OCI-LY3 (cell line): Measurements from ENCODE around the gene EMC10.

Experiments used
- H2AFZ ChIP-seq: fragments of 200-600, 300-600 bp; shearing (Covaris generic); 2 replicates; pipeline ENCODE4 v1.6.0; 2014; ENCODE audit warnings: antibody characterized with exemption, low read depth, low read length
- H3K27ac ChIP-seq: fragments of 200-600, 300-600 bp; sonication (generic); 2 replicates; pipeline ENCODE4 v1.5.1; 2014; ENCODE audit warnings: mild to moderate bottlenecking, low read length, moderate library complexity, mixed read lengths
- H3K27me3 ChIP-seq: fragments of 200-600, 300-600 bp; sonication (generic); 2 replicates; pipeline ENCODE4 v1.6.1; 2014; ENCODE audit warnings: low read depth, low read length, mixed read lengths
- H3K36me3 ChIP-seq: fragments of 200-600, 300-600 bp; sonication (generic); replicated peaks from 2 replicates; pipeline ENCODE3; 2014; ENCODE audit warnings: low read depth, low read length, mixed read lengths
- H3K4me1 ChIP-seq: fragments of 300-600, 200-600 bp; sonication (generic); 2 replicates; pipeline ENCODE4 v1.6.1; 2014; ENCODE audit warnings: low read length, mixed read lengths
- H3K4me2 ChIP-seq: fragments of 200-600, 300-600 bp; sonication (generic); 2 replicates; pipeline ENCODE4 v1.6.1; 2014; ENCODE audit warnings: low read length, mixed read lengths
- H3K4me3 ChIP-seq: fragments of 300-600, 200-600 bp; sonication (generic); 2 replicates; pipeline ENCODE4 v1.5.1; 2014; ENCODE audit warnings: antibody characterized with exemption, mild to moderate bottlenecking, low read length, moderate library complexity
- H3K79me2 ChIP-seq: fragments of 300-600, 200-600 bp; shearing (Covaris generic); 2 replicates; pipeline ENCODE4 v1.6.1; 2014; ENCODE audit warnings: mild to moderate bottlenecking, low read length, mixed read lengths
- H3K9ac ChIP-seq: fragments of 300-600, 200-600 bp; shearing (Covaris generic); 2 replicates; pipeline ENCODE4 v1.6.0; 2014; ENCODE audit warnings: mild to moderate bottlenecking, low read length, moderate library complexity
- H3K9me3 ChIP-seq: fragments of 200-600, 300-600 bp; shearing (Covaris generic); 2 replicates; pipeline ENCODE4 v1.6.1; 2014; ENCODE audit warnings: low read length, mixed read lengths; ENCODE audit not compliant: insufficient read depth
- H4K20me1 ChIP-seq: fragments of 200-600, 300-600 bp; sonication (generic); 2 replicates; pipeline ENCODE4 v1.6.1; 2016; ENCODE audit warnings: low read length, mixed read lengths; ENCODE audit not compliant: insufficient read depth
- EZH2phosphoT487 ChIP-seq: fragments of 200-600 bp; shearing (Covaris generic); IDR thresholded peaks from 2 replicates; pipeline ENCODE4 v1.6.1; 2018; ENCODE audit warnings: antibody characterized with exemption, mixed run types, low read depth
- TF ChIP-seq, protein P1 (sequence below): fragments of 200-600, 300-600 bp; sonication (generic); IDR thresholded peaks from 2 replicates; pipeline ENCODE4 v1.5.1; 2014; ENCODE audit warnings: antibody characterized with exemption, low read length, low read depth

The EMC10 gene

GRCh38 chr19:50512112-50512998 lies 36.0 kb downstream of the EMC10 start:
- Histone ChIP-seq H3K79me2 (no peaks in the 10 kb centered on the region; the same call in 1 of the 2 replicates), H4K20me1 (no peaks in the 10 kb centered on the region), H3K27ac (no peak overlapping the region), H2AFZ (no peak overlapping the region), H3K27me3 (no peaks in the 10 kb centered on the region), H3K9ac (peak overlapping the region; percentile 89; the same call in 1 of the 2 replicates), H3K4me1 (peaks cover 10% of the 10 kb centered on the region), H3K4me2 (peak overlapping the region; percentile 79), H3K9me3 (no peaks in the 10 kb centered on the region), H3K4me3 (peak overlapping the region; percentile 93), H3K36me3 (no peaks in the 10 kb centered on the region)
- TF ChIP-seq EZH2phosphoT487: no peak
- TF ChIP-seq, protein P1, sequence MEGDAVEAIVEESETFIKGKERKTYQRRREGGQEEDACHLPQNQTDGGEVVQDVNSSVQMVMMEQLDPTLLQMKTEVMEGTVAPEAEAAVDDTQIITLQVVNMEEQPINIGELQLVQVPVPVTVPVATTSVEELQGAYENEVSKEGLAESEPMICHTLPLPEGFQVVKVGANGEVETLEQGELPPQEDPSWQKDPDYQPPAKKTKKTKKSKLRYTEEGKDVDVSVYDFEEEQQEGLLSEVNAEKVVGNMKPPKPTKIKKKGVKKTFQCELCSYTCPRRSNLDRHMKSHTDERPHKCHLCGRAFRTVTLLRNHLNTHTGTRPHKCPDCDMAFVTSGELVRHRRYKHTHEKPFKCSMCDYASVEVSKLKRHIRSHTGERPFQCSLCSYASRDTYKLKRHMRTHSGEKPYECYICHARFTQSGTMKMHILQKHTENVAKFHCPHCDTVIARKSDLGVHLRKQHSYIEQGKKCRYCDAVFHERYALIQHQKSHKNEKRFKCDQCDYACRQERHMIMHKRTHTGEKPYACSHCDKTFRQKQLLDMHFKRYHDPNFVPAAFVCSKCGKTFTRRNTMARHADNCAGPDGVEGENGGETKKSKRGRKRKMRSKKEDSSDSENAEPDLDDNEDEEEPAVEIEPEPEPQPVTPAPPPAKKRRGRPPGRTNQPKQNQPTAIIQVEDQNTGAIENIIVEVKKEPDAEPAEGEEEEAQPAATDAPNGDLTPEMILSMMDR: no peak

DNA sequence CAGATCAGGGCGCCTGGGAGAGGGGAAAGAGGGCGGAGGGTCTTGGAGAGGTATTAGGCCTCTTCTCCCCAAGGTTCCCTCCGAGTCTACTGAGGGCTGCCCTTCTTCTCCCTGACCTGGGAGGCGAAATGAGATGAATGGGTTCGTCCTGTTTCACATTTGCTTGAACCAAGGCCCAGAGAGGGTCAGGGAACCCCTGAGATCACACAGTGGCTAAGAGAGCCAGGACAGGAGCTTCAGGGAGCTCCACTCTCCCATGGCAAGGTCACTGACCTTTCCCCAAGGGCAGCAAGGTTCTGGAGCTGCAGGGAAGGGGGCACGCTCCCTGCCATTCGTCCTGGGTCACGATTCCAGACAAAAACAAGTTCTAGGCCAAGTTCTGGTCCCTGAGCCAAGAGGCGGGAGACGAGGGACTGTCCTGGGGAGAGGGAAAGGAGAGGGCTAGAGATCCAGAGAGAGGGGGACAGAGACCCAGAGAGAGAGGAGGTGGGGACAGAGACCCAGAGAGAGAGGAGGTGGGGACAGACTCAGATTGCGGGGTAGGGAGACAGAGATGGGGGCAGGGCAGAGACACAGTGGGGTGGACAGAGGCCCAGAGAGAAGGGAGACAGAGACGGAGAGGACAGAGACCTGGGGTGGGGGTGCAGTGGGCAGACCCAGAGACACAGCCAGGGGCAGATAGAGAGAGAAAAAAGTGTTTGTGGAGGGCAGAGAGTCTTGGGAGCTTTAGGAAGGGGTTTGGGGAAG lies 36.9 kb downstream of the EMC10 start:
- no peak overlapping the region for H2AFZ ChIP-seq
- no peak overlapping the region for H3K4me3 ChIP-seq
- H3K9me3 ChIP-seq: no peaks in the 10 kb centered on the region
- TF ChIP-seq, protein P1: no peak
- no peak for TF ChIP-seq EZH2phosphoT487
- H3K4me1 ChIP-seq: peaks cover 10% of the 10 kb centered on the region
- no peaks in the 10 kb centered on the region for H3K27me3 ChIP-seq
- H3K79me2 ChIP-seq: no peaks in the 10 kb centered on the region; the same call in 1 of the 2 replicates
- H3K9ac ChIP-seq: no peak overlapping the region
- no peak overlapping the region for H3K4me2 ChIP-seq
- H3K36me3 ChIP-seq: no peaks in the 10 kb centered on the region
- no peaks in the 10 kb centered on the region for H4K20me1 ChIP-seq
- no peak overlapping the region for H3K27ac ChIP-seq

DNA sequence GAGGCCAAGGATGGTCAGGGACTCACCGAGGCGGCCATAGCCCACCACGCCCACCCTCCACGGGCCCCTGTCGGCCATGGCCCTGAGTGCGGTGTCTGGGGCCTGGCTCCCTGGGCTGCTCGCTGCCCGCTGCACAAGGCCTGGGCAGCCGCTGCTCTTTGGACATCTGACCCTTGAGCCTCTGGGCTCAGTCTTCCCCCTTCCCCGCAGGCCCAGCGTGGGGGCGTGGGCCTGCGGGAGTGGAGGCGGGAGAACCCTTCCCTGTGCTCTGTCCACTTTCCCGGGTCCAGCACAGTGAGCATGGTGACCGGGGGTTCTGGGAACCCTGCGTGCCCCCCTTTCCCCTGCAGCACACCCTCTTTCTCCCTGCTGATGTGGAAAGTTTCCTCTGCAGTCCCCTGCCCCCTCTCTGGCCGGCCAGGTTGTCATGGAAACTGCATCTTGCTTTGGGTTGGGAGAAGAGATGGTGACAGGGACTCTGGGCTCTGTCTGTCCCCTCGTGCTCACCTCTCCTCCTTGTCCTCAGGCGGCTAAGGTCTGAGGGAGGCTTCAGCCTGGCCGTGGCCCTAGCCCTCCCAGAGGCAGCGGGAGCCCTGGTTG lies 37.5 kb downstream of the EMC10 start, which contains the start of gene ASPDH:
Gene ASPDH (minus strand): TSS at position 168 of the 600 bp plus-strand sequence. CDS start 90 bp downstream, at position 78.
- Histone ChIP-seq H3K4me1 (peaks cover 10% of the 10 kb centered on the region), H4K20me1 (no peaks in the 10 kb centered on the region), H3K79me2 (no peaks in the 10 kb centered on the region; the same call in 1 of the 2 replicates), H3K9me3 (no peaks in the 10 kb centered on the region), H3K4me3 (no peak within 1 kb of the TSS), H3K27me3 (no peaks in the 10 kb centered on the region), H2AFZ (no peak within 1 kb of the TSS), H3K27ac (no peak within 1 kb of the TSS), H3K36me3 (no peaks in the 10 kb centered on the region), H3K9ac (no peak within 1 kb of the TSS), H3K4me2 (no peak within 1 kb of the TSS)
- TF ChIP-seq, protein P1: no peak
- no peak for TF ChIP-seq EZH2phosphoT487
